Heart right ventricle (tissue), 16 donors: ENCODE results near the gene EEA1. TPM values are rescaled to one million over a fixed set of nuclear protein-coding genes. Genes with fewer than 3 reads are reported as not detected.

Experiments used
- ATAC-seq, 8 donors: fragments of 200-7000 bp; cut with Tn5 transposase; one replicate each; pipeline ENCODE4 v1.9.1; 2020; ENCODE audit warnings: mild to moderate bottlenecking in 8 of 8, moderate library complexity in 8 of 8, moderate number of reproducible peaks in 1 of 8
- DNase-seq, 2 donors: peaks; one replicate each; pipeline ENCODE4 v3.0.0-alpha.2; 2020
- H3K27ac ChIP-seq, 10 donors: fragments of 200-600 bp; sonication (generic) in 2 of 10; one replicate each; pipeline versions ENCODE4 v1.5.0 to v1.8.0; 2020 to 2022; ENCODE audit warnings: mild to moderate bottlenecking in 3 of 10
- H3K27me3 ChIP-seq, 7 donors: fragments of 200-600 bp; one replicate each; pipeline ENCODE4 v1.8.0; 2021 to 2022; ENCODE audit warnings: mild to moderate bottlenecking in 2 of 7
- H3K36me3 ChIP-seq, 9 donors: fragments of 200-600 bp; sonication (generic) in 1 of 9; one replicate each; pipeline versions ENCODE4 v1.5.0 to v1.8.0; 2020 to 2022; ENCODE audit warnings: mild to moderate bottlenecking in 2 of 9
- H3K4me1 ChIP-seq, 9 donors: fragments of 200-600 bp; sonication (generic) in 1 of 9; one replicate each; pipeline versions ENCODE4 v1.5.0 to v1.8.0; 2020 to 2022; ENCODE audit warnings: mild to moderate bottlenecking in 4 of 9
- H3K4me3 ChIP-seq, 10 donors: fragments of 200-600 bp; sonication (generic) in 2 of 10; one replicate each; pipeline versions ENCODE4 v1.5.0 to v1.8.0; 2020 to 2022; ENCODE audit warnings: mild to moderate bottlenecking in 7 of 10, moderate library complexity in 2 of 10
- H3K9me3 ChIP-seq, 11 donors: fragments of 200-600 bp in 10 of 11; sonication (generic) in 2 of 11; one replicate each; pipeline versions ENCODE4 v1.5.0 to v1.8.0; 2013 to 2022; ENCODE audit warnings: mild to moderate bottlenecking in 2 of 11, control low read depth in 1 of 11, moderate library complexity in 1 of 11
- WGBS, 2 donors: extraction: QIAGEN DNeasy Blood & Tissue Kit; methylation state at CpG; one replicate each; pipeline ENCODE4 v1.1.7; 2013; ENCODE audit warnings: inconsistent platforms in 1 of 2; 5-methylcytosine and 5-hydroxymethylcytosine counted together
- intact Hi-C, 10 donors: fragments of 100-400 bp; cut with DNase I; formaldehyde crosslinking; loops; one replicate each; pipeline versions ENCODE4 v1.11.1 to v1.14.2; 2022
- polyA plus RNA-seq, 2 donors: library from polyadenylated mRNA; stranded (reverse); fragments of 200-250 nt; gene quantifications; one replicate each; pipeline ENCODE4 v1.2.3, GENCODE V29; 2013
- total RNA-seq, 10 donors: library from RNA; stranded (reverse); fragmentation: NEBNext Ultra II Directional in 3 of 10; extraction: Animal tissue kit (Norgen Biotek cat#: 25700) in 3 of 10; gene quantifications; one replicate each; pipeline versions ENCODE4 v1.2.1 to v1.2.4, GENCODE V29; 2021 to 2023
- TF ChIP-seq, protein P1 (sequence below), 9 donors: fragments of 200-600 bp; sonication (generic) in 2 of 9; IDR thresholded peaks; one replicate each; pipeline versions ENCODE4 v1.5.0 to v1.8.0; 2021 to 2022; ENCODE audit warnings: antibody characterized with exemption in 9 of 9, mild to moderate bottlenecking in 5 of 9, moderate library complexity in 1 of 9
- donor health status: Arrhythmogenic right ventricular cardiomyopathy.
- donor health status: ischemic (EF 13 %, LVEDD 7.1; RV severe dilation, severe dysfunction).
- donor health status: healthy with polysubstance abuse.
- donor health status: DM: no; HTN: yes; CAD: no.
- donor health status: DM: no; HTN: no; CAD: no.
- donor health status: ischemic (EF 25% LVEDD 6.9; RV normal size, moderate dysfunction).
- donor health status: ischemic (EF 25% LVEDD 5.7; RV mildly dilated, moderate dysfunction).
- donor health status: healthy.
- donor health status: DM: yes; HTN: yes; CAD: no.
- donor health status: Ischemic cardiomyopathy.
- donor health status: ischemic (EF 35%, LVEDD 5.7; RV mildly dilated, moderate dysfunction).
- donor health status: nonischemic (EF 11% LVEDD 7.7; RV severe dilation, severe dysfunction).
- donor health status: DM: yes; HTN: yes; CAD: no.
- donor health status: PGD.
- donor health status: ischemic (EF 29% LVEDD 5.4; RV normal size, mild dysfunction).
- donor health status: nonischemic (EF 23%, LVEDD 6.1; RV moderate dilation, normal function).

EEA1 gene
- total and polyA plus RNA-seq, 12 donors = 2.6 to 41.6 (median 30.5) TPM

DNA sequence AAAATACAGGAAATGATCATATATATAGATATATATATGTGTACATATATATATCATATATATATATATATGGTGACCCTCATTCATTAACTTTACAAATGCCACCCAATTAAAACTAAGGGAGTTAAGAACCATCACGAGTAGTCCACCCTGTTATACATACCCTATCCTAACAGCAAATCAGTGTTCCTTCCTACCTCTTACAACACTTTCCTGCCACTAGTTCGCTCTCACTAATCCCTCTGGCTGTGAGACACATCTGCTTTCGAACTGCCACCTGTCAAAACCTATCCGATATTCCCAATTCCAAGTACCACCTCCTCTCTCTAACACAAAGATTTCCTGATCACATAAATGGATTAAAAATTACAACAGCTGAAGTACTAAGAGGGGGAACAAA, 100.5 kb downstream of the EEA1 start:
- Histone ChIP-seq H3K27ac (no peak overlapping the region), H3K4me1 (no peaks in the 10 kb centered on the region), H3K9me3 (no peaks in the 10 kb centered on the region), H3K4me3 (no peak overlapping the region), H3K36me3 (peaks cover 0 to 89% (median 5%) of the 10 kb centered on the region in 9 donors), H3K27me3 (no peaks in the 10 kb centered on the region)
- intact Hi-C loops = loop anchor here in 1 of 10 donors (10.0 kb wide), 1 partner anchor 96 kb away; the partner anchor contains the start of gene EEA1
- TF ChIP-seq, protein P1, sequence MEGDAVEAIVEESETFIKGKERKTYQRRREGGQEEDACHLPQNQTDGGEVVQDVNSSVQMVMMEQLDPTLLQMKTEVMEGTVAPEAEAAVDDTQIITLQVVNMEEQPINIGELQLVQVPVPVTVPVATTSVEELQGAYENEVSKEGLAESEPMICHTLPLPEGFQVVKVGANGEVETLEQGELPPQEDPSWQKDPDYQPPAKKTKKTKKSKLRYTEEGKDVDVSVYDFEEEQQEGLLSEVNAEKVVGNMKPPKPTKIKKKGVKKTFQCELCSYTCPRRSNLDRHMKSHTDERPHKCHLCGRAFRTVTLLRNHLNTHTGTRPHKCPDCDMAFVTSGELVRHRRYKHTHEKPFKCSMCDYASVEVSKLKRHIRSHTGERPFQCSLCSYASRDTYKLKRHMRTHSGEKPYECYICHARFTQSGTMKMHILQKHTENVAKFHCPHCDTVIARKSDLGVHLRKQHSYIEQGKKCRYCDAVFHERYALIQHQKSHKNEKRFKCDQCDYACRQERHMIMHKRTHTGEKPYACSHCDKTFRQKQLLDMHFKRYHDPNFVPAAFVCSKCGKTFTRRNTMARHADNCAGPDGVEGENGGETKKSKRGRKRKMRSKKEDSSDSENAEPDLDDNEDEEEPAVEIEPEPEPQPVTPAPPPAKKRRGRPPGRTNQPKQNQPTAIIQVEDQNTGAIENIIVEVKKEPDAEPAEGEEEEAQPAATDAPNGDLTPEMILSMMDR (IDR thresholded peaks at IDR 0.05) = no peak
- ATAC-seq (no peak), DNase-seq (no peak)
- 93 to 96% methylated on average over 4 of the region's 4 CpGs for WGBS, 2 donors

DNA sequence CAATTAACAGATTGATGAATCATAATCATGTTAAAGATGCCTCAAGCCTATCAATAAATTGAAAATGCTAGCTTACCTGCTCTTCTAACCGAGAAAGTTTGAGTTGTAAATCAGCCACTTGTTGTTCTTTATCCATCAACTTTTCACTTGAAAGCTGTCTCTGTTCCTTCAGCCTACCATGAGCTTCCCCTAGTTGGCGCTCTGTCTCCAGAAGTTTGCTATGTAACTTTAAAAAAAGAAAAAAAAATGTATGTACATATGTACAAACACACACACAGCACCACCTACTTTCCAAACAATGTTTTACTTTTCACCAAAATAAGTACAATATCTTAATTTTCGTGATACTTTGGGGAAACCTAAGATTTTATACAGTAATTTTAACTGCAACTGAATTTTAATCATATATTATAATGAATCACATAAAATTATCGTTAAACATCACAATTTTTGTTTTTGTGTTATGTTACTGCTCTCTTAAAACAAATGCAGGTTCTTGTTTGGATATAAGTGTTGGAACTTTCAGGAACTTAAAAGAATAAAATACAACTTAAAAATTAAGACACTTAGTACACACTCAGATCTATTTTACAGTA, 101.2 kb downstream of the EEA1 start:
- intact Hi-C loops = loop anchor here in 1 of 10 donors (10.0 kb wide), 1 partner anchor 97 kb away; the partner anchor contains the start of gene EEA1
- no peaks in the 10 kb centered on the region for H3K27me3 ChIP-seq
- TF ChIP-seq, protein P1 (IDR thresholded peaks at IDR 0.05) = peak in 7 of 9 donors; percentile 18 to 63 (median 50)
- DNase-seq (no peak), ATAC-seq (no peak)
- no peak overlapping the region for H3K4me3 ChIP-seq
- no peak overlapping the region for H3K27ac ChIP-seq
- H3K36me3 ChIP-seq = peaks cover 0 to 83% (median 5%) of the 10 kb centered on the region in 9 donors
- H3K4me1 ChIP-seq = no peaks in the 10 kb centered on the region
- H3K9me3 ChIP-seq = no peaks in the 10 kb centered on the region
- 75 to 85% methylated on average over 4 of the region's 4 CpGs for WGBS, 2 donors

DNA sequence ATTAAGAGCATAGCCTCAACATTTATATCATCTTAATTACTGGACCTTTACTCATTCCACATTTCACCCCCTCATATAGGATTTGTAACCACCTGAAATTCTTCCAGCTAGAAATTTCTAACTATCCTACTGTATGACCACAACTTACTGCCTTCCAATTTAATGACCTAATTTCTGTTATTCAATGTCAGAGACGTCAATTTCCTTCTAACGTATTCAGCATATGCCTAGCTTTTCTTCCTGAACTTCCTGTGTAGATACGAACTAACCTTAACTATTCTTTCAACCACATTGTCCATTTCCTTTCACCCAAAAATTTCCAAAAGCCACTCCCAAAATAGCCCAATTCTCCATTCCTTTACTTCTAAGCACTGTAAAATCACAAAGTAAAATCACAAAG, 108.0 kb downstream of the EEA1 start:
- Histone ChIP-seq H3K4me1 (peaks cover 0 to 9% (median 0%) of the 10 kb centered on the region in 9 donors), H3K27ac (peak overlapping the region in 1 of 10 donors; percentile 2), H3K36me3 (peaks cover 0 to 83% (median 5%) of the 10 kb centered on the region in 9 donors), H3K4me3 (no peak overlapping the region), H3K27me3 (no peaks in the 10 kb centered on the region), H3K9me3 (no peaks in the 10 kb centered on the region)
- ATAC-seq (peak in 1 of 8 donors; percentile 46), DNase-seq (no peak)
- WGBS, 2 donors = 66 to 72% methylated on average over 3 of the region's 3 CpGs
- TF ChIP-seq, protein P1 (IDR thresholded peaks at IDR 0.05) = no peak
- intact Hi-C loops = loop anchor here in 1 of 10 donors (10.0 kb wide), 1 partner anchor 104 kb away; the partner anchor contains the start of gene EEA1

DNA sequence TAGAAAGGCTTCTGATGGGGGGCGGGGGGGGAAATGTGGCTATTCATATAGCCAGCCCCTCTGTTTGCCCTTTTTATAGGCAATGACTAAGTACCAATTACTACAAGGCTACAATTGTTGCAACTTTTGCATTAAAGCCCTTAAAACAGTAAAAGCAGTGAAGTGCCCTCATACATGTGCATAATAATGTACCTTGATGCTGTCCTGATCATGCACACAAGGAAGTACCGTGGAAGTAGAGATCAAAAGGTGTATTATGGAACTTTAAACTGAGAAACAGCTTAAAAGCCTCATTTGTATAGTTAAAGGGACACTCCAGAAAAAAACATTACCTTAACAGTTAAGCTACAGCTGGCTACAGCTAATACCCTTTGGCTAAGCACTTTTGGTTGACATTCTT, 114.5 kb downstream of the EEA1 start:
- peaks cover 0 to 98% (median 18%) of the 10 kb centered on the region in 9 donors for H3K36me3 ChIP-seq
- ATAC-seq (no peak), DNase-seq (no peak)
- H3K4me3 ChIP-seq = no peak overlapping the region
- WGBS, 2 donors = 96 to 99% methylated on average over 2 of the region's 2 CpGs
- TF ChIP-seq, protein P1 (IDR thresholded peaks at IDR 0.05) = no peak
- H3K27ac ChIP-seq = no peak overlapping the region
- no peaks in the 10 kb centered on the region for H3K4me1 ChIP-seq
- no peaks in the 10 kb centered on the region for H3K27me3 ChIP-seq
- H3K9me3 ChIP-seq = no peaks in the 10 kb centered on the region
- intact Hi-C loops = no loop called here
